Stimulated activated CD4-positive, alpha-beta T cell treated with anti-CD3 and anti-CD28 coated beads, Interleukin-2, amount 100 ng/mL, for 24 hours (primary cell): ENCODE results near the gene RCOR1.
"Not testable (repeated sequence)": the region's sequence is repeated elsewhere in the genome, so short reads cannot be mapped to it uniquely, and the experiment has no call there.

Experiments used
- DNase-seq, 2 donors: peaks; one replicate each; pipeline ENCODE4 v3.0.0-alpha.2; 2020

Gene RCOR1

DNA sequence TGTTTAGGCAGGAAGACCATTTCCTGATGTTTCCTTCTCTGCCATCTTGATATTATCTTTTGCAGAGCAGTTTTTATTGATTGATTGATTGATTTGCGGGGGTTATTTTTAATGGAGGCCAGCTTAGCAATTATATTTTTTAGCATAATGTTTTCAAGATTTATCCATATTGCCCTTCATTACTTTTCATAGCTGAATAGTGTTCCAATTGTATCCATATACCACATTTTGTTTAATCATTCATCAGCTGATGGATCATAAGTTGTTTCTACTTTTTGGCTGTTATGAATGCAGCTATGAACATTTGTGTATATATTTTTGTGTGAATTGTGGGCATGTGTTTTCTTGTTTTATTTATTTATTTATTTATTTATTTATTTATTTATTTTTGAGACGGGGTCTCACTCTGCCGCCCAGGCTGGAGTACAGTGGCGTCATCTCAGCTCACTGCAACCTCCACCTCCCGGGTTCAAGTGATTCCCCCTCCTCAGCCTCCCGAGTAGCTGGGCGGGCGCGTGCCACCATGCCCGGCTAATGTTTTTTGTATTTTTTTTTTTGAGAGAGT is 20.9 kb upstream of the RCOR1 start:
- DNase-seq, result no peak

DNA sequence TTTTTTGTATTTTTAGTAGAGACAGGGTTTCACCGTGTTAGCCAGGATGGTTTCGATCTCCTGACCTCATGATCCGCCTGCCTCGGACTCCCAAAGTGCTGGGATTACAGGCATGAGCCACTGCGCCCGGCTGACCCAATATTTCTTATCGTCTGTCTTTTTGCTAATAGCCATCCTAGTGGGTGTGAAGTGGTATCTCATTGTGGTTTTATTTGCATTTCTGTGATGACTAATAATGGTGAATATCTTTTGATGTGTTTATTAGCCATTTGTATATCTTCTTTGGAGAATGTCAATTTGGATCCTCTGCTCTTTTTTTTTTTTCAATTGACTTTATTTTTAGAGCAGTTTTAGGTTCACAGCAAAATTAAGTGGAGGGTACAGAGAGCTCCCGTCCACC is 19.3 kb upstream of the RCOR1 start:
- DNase-seq, result not testable (repeated sequence)

GRCh38 chr14:102573591-102574046 is 18.8 kb upstream of the RCOR1 start:
- DNase-seq, result no peak

DNA sequence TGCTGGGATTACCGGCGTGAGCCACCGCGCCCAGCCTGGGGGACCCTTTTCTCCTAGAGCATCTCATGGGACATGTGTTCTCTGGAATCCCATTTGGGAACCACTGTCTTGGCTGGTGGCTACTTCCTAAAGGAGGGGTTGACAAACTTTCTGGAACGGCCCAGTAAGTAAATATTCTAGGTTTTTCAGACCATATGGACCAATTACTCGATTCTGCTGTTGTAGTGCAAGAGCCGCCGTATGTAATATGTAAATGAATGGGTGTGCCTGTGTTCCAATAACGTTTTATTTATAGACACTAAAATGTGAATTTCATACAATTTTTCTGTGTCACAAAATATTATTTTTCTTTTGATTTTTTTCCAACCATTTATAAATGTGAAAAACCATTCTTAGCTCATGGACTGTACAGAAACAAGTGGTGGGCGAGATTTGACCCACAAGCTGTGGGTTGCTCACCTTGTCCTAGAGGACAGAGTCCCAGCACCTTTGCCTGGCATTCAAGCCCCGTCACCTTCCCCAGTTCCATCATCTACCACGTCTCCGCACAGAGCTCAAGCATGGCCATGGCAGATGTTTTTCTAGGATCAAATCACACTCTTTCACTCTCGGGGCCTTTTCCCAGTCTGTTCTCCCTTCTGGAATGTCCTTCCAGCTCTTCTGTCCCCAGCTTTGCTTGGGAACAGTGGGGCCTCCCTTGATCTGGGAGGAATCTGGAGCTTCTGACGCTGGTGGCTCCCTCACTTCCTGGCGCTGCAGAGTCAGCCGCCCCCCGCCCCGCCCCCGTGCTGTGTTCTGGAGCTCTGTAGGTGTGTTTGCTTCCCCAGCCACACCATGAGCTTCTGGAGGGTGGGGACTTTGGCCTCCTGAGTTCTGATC is 17.9 kb upstream of the RCOR1 start:
- DNase-seq, result no peak

- DNase-seq, result no peak
These were observed 17.1 kb upstream of the RCOR1 start for GRCh38 chr14:102575160-102575845.

DNA sequence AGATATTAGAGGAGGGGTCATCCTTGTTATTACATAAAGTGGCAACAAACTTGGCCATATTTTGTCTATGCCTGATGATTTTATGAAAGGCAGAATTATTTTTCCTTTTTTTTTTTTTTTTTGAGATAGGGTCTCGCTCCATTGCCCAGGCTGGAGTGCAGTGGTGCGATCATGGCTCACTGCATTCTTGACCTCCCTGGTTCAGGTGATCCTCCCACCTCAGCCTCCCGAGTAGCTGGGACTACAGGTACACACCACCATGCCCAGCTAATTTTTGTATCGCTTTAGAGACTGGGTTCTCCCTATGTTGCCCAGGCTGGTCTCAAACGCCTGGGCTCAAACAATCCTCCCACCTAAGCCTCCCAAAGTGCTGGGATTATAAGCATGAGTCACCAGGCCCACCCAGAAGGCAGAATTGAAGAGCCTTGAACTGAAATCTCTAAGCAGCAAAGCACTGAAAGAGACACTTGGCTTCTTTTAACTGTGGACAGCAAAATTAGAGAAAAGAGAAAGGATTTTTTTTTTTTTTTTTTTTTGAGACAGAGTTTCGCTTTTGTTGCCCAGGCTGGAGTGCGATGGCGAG is 16.5 kb upstream of the RCOR1 start:
- not testable (repeated sequence) for DNase-seq

DNA sequence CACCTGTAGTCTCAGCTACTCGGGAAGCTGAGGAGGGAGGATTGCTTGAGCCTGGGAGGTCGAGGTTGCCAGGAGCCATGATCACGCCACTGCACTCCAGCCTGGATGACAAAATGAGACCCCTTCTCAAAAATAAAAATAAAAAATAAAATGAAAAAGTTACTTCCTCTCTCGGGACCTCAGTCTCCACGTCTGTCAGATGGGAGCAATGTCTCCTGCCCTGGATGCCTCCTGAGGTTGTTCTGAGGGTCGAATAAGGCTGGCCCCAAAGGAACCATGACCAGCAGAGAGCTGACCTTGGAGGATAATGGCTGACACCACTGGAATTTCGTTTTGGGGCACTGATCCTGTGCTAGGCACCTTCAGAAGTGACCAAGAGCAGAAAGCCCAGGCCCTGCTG is 13.6 kb upstream of the RCOR1 start:
- DNase-seq, result no peak

DNA sequence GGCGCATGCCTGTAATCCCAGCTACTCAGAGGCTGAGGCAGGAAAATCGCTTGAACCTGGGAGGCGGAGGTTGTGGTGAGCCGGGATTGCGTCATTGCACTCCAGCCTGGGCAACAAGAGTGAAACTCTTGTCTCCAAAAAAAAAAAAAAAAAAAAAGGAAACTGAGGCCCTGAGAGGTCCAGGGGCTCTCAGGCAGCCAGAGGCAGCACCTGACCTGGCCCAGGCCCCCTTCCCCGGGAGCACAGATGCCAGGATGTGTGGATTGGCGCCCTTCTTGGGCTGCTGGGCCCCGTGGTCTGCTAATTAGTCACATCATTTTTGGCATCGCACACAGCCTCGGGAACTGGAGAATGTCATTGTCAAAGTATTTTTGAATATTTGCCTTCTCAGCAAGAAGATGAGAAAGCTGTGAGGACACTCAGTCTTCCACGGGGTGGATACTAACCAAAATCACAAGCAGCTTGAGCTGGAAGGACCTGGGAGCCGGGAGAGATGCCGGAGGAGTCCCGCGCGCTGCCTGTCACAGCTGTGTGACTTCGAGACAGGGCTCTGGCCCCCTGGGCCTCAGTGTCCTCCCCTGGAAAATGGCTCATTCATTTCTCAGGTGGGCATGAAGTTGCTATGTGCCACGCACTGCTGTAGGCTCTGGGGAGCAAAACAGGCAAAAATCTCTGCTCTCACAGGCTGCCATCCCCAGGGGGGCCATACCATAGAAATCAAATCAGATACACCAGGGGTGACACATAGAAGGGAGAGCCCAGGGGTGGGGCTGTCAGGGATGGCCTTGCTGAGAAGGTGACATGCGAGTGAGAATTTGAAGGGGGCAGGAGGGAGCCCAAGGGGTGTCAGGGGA is 12.5 kb upstream of the RCOR1 start:
- no peak for DNase-seq

DNA sequence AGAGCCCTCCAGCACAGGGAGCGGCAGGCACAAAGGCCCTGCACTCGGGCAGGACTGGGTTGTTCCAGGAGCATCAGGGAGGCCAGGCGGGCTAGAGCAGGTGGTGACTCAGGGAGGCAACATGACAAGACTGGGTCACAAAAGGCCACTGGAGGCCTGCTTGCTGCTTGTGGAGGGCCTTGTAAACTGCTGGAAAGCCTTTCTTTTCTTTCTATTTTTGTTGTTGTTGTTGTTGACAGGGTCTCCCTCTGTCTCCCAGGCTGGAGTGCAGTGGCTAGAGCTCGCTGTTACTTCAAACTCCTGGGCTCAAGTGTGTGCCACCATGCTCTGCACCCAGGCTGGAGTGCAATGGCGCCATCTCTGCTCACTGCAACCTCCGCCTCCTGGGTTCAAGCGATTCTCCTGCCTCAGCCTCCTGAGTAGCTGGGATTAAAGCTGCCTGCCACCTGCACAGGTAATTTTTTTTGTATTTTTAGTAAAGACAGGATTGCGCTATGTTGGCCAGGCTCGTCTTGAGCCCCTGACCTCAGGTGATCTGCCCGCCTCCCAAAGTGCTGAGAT is 11.8 kb upstream of the RCOR1 start:
- DNase-seq, result no peak

- no peak for DNase-seq
These were observed 11.3 kb upstream of the RCOR1 start for GRCh38 chr14:102581193-102581592.

DNA sequence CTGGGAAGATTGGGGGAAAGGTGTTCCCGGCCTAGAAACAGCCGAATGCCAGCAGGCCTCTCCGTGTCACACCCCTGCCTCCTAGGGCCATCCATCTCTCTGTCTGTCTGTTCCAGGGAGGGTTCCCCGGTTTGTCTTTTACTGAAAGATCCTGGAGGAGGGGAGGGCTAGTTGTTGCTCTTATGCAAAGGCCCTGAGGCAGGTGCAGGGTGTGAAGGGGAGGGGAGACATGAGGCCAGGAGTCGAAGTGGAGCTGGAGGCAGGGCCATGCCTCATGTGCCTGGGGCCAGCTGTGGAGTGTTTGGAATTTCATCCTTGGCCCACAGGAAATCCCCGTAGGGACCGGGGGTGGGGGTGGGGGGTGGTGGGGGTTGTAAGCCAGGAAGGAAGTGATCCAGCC is 8.7 kb upstream of the RCOR1 start:
- no peak for DNase-seq

DNA sequence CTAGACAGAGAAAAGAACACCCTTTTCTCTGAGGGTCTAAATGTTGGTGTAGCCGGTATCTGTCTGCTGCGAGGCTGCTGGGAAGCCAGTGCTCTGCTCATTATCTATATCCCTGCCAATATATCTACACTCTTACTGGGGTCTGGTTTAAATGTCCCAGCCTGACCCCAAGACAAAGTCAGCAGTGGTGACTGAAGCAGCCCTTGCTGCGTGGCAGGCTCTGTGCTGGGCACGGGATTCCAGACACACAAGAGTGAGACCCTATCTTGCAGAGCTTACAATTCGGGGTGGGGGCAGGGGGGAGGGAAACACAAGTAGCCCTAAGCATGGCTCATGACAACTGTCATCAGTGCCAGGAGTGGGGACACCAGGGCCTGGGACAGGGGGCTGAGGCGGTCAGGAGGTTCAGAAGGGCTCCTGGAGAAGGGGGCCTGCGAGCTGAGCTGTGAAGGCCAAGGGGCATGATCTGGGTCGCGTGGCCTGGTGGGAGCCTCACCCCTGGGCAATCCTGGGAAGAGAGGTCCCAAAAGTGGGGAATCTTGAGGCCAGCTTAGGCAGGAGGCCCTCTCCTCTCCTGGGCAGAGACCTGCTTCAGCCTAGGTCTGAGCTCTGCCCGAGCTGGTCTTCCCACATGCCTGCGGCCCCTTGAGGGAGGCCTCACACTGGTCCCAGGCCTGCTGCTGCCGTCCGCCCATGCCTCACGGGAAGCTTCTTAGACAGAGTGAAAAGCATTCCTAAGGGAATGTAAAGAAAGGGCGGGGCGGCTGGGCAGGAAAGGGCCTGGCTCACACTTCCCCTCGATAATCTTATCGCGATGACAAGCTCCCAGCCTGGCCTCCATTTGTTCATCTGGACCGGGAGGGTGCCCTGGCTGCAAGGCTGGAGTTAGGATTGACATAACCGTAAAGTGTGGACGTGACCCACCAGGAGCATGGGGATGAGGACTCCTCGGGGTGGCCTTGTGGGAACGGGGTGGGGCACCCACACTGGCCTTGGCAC is 7.3 kb upstream of the RCOR1 start:
- no peak for DNase-seq

DNA sequence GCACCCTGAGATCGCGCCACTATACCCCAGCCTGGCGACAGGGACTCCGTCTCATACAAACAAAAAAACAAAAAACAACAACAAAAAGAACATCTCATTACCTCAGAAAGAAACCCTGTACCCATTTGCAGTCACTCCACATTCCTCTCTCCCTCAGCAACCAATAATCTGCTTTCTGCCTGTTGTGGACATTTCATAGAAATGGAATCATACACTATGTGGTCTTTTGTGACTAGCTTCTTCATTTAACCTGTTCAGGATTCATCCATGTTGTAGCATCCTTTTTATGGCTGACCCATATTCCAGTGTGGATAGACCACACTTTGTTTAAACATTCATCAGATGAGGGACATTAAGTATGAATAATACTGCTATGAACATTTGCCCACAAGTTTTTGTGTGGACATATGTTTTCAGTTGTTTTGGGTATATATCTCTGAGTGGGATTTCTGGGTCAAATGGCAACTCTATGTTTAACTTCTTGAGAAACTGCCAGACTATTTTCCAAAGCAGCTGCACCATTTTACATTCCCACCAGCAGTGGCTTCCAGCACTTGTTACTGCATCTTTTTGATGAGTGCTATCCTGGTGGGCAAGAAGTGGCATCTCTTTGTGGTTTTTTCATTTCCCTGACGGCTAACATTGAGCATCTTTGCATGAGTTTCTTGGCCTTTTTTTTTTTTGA is 5.9 kb upstream of the RCOR1 start:
- DNase-seq, result no peak

- DNase-seq, result no peak
These were observed 3.6 kb upstream of the RCOR1 start for GRCh38 chr14:102588821-102589220.

DNA sequence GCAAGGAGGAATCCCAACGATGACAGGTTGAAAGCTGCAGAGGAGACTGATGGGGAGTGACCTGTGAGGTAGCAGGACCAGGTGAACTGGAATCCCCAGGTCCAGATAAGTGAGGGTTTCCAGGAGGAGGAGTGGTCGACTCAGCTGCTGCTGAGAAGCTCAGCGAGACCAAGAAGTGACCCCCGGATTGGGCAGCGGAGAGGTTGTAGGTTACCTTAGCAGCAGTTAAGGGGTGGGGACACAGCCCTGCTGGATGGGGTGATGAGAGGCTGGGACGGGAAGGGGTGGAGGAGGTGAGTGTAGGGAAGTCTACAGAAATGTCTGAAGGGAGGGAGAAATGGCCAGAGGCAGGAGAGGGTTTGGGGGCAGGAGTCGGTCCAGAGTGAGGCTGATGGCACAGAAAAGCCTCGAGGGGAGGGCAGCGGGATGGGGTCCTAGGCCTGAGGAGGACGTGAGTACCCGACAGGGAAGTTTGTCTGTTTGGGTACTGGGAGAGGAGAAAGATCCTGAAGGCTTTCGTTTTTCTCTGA is 2.6 kb upstream of the RCOR1 start:
- DNase-seq, result no peak

- DNase-seq, result peak in 1 of 2 donors; percentile 6
These were observed 1.8 kb upstream of the RCOR1 start for GRCh38 chr14:102590667-102591099.

- peak in 1 of 2 donors; percentile 37 for DNase-seq
These were observed 991 bp upstream of the RCOR1 start for GRCh38 chr14:102591372-102591943.

GRCh38 chr14:102592763-102593060 is 263 bp downstream of the RCOR1 start:
- DNase-seq, result no peak

DNA sequence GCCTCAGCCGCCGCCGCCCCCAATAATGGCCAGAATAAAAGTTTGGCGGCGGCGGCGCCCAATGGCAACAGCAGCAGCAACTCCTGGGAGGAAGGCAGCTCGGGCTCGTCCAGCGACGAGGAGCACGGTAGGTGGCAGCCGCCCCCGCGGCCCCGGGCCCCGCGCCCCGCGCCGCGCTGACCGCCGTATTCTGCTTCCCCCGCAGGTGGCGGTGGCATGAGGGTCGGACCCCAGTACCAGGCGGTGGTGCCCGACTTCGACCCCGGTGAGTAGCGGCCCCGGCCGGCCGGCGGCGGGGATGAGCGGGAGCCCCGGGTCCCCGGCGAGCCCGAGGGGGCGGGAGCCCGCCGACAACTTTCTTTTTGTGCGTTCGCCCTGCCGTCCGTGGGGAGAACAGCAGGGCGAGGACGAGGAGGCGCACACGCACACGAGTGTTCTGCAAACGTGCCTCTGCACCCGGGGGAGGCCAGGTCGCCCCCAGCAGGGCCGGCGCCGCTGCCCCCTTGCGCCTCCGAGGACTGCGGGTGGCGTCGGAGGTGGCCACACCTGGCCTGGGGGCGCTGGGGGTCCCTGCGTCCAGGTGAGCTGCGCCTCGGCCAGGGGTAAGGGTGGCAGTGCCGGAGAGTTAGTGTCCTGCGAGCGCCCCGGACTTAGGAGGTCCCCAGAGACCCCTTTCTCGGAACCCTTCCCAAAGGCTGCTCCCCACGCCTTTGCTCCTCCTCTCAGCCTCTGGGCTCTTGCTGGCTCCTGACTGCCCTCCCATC is 794 bp downstream of the RCOR1 start:
- peak; percentile 62 to 64 for DNase-seq
